Right renal cortex interstitium (tissue), 3 donors: ENCODE measurements around the gene IFT25. TPM values are rescaled to one million over a fixed set of nuclear protein-coding genes. Genes with fewer than 3 reads are reported as not detected.

ENCODE experiments used
- DNase-seq, 3 donors: peaks; one replicate each; pipeline ENCODE4 v3.0.0-alpha.2; 2013; ENCODE audit warnings: low read depth in 3 of 3, low spot score in 2 of 3
- polyA plus RNA-seq, 3 donors: library from polyadenylated mRNA; unstranded; fragments of 120-200 nt; gene quantifications; one replicate each; pipeline ENCODE4 v1.2.1, GENCODE V29; 2013; ENCODE audit not compliant: insufficient read length in 3 of 3

IFT25 gene
- polyA plus RNA-seq, 3 donors, result 46.7 to 48.4 (median 47.4) TPM

- DNase-seq, result no peak
Observed at GRCh38 chr1:53957194-53957818, 11.8 kb upstream of the IFT25 start.

GRCh38 chr1:53956308-53957168, 11.0 kb upstream of the IFT25 start:
- DNase-seq, result no peak

- DNase-seq, result no peak
Observed at GRCh38 chr1:53954128-53954527, 8.6 kb upstream of the IFT25 start.

- DNase-seq, result no peak
Observed at GRCh38 chr1:53951697-53952096, 6.2 kb upstream of the IFT25 start.

- no peak for DNase-seq
Observed at GRCh38 chr1:53949023-53949990, 3.8 kb upstream of the IFT25 start.

- DNase-seq, result no peak
Observed at GRCh38 chr1:53948291-53948690, 2.8 kb upstream of the IFT25 start.

- DNase-seq, result no peak
Observed at GRCh38 chr1:53947172-53947907, 1.8 kb upstream of the IFT25 start.

GRCh38 chr1:53946252-53947171, 1.0 kb upstream of the IFT25 start, which contains the start of gene LRRC42:
LRRC42 (plus strand) TSS chr1:53946350; CDS start chr1:53952000, 5,650 bp downstream.
- peak in 1 of 3 donors; percentile 51 for DNase-seq

GRCh38 chr1:53945183-53945432, 391 bp downstream of the IFT25 start:
- no peak for DNase-seq

GRCh38 chr1:53944469-53945182, 873 bp downstream of the IFT25 start:
- no peak for DNase-seq

GRCh38 chr1:53943490-53944043, 1.9 kb downstream of the IFT25 start:
- DNase-seq, result no peak

GRCh38 chr1:53943090-53943489, 2.4 kb downstream of the IFT25 start:
- no peak for DNase-seq

- no peak for DNase-seq
Observed at GRCh38 chr1:53942127-53942957, 3.2 kb downstream of the IFT25 start.

- DNase-seq, result no peak
Observed at GRCh38 chr1:53938136-53938830, 7.2 kb downstream of the IFT25 start.

- DNase-seq, result no peak
Observed at GRCh38 chr1:53936430-53936829, 9.1 kb downstream of the IFT25 start.

- DNase-seq, result no peak
Observed at GRCh38 chr1:53934170-53934765, 11.2 kb downstream of the IFT25 start.

GRCh38 chr1:53931523-53931922, 14.0 kb downstream of the IFT25 start:
- DNase-seq, result no peak
